IPS-NIHi11 (cell line): Measurements from ENCODE around the gene COL5A1.
"Not testable (repeated sequence)": the region's sequence is repeated elsewhere in the genome, so short reads cannot be mapped to it uniquely, and the experiment has no call there.

ENCODE experiments used
- DNase-seq: peaks from one replicate; pipeline ENCODE4 v3.0.0; 2012; ENCODE audit warnings: mixed read lengths, low spot score

COL5A1 gene

GRCh38 chr9:134640506-134641172, 964 bp upstream of the COL5A1 start:
- DNase-seq, result no peak

GRCh38 chr9:134641990-134642384, 384 bp downstream of the COL5A1 start:
- no peak for DNase-seq

DNA sequence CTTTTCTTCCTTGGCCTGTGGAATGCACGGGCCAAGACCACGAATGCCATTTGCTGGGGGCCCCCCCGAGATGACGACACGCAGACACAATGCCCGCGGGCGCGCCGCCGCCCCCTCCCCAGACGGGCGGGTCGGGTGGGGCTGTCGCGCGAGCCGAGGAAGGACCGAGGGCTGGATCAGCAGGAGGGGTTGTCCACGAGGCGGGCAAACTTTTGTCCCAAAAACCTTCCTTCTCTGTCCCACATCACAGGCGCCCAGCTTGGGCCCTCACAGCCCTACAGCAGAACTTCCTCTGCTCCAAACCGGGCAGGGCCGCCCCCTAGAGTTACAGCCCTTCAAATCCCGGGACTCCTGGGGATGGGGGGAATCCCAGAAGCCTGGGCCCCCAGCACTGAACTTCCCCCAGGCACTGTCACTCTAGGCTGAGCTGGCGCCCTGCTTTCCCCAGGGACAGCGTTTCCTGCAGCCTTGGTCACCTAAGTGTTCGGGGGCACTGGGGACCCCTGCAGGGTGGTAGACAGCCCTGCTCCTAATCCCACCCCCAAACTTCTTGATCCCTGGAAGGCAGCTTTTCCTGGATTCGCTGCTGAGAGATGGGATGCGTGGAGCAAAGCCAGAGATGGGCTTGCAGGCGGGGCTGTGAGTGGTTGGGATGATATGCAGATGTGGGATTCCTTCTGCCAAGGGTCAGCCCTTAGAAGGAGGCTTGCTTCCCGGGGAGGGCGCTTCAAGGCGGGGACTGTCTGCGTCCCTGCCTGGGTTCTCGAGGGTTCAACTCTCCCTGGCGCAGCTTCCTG, 980 bp downstream of the COL5A1 start:
- peak; percentile 59 for DNase-seq

GRCh38 chr9:134643222-134643671, 1.6 kb downstream of the COL5A1 start:
- DNase-seq, result no peak

DNA sequence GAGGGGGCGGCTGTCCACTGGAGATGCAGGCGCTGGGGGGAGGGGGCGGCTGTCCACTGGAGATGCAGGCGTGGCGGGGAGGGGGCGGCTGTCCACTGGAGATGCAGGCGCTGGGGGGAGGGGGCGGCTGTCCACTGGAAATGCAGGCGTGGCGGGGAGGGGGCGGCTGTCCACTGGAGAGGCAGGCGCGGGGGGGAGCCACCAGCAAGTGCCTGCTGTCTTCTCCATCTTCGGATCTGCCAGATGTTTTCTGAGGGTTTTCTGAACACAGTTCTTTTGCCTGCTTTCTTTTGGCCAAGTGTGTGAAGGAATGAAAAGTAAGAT, 2.8 kb downstream of the COL5A1 start:
- DNase-seq, result not testable (repeated sequence)

DNA sequence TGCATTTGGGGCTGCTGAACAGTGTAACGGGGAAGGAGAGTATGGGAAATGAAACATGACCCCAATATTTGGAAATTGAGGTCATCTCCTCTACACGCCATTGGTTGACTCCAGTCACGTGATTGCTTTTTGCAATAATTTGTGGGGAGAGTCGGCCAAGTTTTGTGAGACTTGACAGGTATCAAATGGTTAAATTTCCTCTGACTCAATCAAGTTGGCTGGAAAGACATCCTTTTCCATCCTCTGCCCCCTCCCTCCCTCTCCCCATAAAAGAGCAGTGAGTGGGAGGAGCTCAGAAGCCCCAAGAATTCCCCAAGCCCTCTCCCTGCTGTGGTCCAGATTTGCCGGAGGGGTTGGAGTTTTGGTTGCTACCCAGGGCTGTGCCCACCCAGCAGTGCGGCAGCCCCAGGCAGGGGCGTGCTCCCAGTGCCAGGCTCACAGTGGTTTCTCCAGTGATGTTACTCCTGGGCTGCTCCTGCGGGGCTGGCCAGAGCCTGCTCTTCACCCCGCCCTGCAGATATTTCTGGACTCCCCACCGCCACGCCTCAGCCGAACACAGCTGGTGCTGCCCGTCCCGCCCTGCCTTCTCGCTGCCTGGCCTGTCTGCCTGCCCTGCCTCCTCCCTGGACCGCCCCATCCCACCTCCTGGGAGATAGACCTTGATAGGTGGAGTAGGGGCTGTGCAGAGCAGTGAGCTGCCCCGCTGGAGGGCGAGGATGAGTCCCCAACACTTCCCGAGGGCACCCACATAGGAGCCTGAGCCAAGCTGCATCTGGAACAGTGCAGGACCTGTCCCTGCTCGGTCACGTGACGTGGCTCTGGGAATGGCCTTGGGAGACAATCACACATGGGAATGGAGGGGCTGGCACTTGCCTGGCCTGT, 3.4 kb downstream of the COL5A1 start:
- DNase-seq, result peak; percentile 48

DNA sequence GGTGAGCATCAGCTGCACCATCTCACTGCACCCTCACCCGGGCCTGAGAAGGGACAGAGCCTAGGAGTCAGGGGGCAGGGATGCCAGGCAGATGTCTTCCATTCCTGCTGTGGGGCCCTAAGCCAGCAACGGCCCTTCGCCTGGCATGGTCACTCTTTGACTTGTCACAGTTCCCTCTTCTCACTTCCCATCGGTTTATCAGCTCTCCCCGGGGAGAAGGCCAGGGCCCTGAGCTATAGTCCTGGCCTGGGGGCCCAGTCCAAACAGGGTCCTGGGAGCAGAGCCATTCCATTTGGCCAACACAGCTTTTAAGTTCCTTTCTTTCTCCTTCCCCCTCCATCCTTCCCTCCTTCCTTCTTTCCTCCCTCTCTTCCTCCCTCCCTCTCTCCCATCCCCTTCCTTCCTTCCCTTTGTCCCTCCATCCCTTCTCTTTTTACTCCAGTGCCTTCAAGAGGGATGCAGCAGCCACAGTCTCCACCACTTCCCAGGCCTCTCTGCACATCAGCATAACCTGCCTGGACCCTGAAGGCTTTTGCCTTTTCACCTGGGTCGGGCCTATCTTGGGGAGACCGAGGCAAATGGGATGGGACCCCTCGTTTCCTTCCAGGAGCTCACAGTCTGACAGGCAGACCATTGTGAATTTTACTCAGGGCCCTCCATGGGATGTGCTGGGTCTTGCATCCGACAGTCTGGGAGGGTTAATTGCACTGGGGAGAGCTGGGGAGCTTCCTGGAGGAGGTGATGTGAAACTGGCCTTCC, 4.2 kb downstream of the COL5A1 start:
- DNase-seq, result no peak

DNA sequence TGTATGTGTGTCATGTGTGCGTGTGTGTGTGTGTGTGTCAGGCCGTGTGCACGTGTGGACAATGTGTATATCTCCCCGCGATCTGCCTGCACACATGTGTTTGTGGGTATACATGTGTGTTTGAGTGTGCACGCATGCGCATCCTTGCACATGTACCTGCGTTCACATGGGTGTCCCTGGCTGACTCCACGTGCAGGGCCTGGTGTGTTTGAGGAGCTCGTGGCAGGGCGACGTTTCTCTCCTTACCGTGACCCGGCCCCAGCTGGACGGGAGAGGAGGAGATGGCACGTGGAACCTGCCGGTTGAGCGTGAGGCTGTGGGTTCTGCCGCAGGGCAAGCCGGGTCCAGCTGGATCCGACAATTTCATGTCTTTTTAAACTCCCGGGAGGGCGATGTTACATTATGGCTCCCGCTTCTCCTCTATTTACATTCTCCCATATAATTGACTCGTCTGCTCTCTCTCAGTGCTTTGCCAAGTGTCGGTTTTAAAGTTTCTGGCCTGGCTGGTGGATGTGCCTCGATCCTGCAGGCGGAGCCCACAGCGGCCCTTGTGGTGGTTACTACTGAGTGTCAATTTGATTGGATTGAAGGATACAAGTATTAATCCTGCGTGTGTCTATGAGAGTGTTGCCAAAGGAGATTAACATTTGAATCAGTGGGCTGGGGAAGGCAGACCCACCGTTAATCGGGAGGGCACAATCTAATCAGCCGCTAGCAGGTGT, 5.9 kb downstream of the COL5A1 start:
- no peak for DNase-seq

GRCh38 chr9:134648701-134649530, 7.3 kb downstream of the COL5A1 start:
- DNase-seq, result no peak

DNA sequence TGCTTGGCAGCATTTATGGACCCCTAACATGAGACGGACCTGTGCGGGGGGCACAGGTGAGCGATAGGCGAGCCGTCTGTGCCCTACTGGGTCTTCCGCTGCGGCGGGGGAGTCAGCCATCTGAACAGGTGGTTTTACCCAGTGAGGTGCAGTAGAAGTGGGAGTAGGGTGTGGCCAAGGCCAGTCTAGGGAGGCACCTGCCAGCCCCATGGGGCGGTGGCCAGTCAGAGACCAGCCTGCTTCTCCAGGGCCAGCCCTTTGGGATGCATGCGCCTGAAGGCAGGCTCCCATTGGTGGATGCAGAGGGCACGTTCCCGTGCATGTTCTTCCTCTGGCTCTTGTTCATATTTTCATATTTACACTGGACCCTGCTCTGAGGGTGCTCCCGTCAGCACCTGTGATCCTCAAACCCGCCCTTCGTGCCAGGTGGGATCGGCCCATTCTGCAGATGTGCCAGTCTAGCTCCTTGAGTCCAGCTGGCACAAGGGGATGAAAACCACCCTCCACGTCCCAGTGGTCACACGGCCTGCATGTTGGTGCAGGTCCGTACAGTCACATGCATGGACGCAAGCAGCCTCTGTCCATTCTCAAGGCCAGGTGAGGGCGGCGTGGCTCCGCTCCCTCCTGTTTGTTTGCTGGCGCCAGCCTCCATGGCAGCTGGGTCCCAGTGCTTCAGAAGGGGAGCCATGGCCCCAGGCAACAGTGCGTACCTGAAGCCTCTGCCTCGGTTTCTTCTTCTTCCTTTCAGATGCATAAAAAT, 9.0 kb downstream of the COL5A1 start:
- DNase-seq, result no peak

DNA sequence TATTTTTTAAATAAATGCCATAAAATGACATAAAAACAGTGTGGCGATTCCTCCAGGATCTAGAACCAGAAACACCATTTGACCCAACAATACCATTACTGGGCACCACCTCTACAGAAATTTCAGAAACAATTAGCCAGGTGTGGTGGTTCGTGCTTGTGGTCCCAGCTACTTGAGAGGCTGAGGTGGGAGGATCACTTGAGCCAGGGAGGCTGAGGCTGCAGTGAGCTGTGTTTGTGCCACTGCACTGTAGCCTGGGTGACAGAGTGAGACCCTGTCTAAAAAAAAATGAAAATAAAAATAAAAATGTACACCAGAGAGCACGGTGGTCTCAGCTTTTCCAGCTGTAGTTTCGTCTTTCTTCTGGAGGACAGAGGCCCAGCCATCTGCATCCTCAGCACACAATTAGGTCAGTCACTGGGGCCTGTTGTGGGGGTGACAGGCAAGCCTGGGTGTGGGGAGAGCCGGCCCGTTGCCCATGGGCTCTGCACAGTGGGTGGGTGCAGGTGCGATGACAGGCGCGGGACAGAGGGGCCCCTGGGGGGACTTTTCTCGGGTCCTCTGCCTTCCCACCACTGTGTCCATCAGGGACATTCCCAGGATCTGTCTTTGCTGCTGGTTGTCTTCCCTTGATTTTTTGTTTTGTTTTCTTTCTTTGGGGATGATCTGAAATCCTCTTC, 9.8 kb downstream of the COL5A1 start:
- DNase-seq, result no peak

- DNase-seq, result no peak
Measured at GRCh38 chr9:134652291-134653225, 11.0 kb downstream of the COL5A1 start.

DNA sequence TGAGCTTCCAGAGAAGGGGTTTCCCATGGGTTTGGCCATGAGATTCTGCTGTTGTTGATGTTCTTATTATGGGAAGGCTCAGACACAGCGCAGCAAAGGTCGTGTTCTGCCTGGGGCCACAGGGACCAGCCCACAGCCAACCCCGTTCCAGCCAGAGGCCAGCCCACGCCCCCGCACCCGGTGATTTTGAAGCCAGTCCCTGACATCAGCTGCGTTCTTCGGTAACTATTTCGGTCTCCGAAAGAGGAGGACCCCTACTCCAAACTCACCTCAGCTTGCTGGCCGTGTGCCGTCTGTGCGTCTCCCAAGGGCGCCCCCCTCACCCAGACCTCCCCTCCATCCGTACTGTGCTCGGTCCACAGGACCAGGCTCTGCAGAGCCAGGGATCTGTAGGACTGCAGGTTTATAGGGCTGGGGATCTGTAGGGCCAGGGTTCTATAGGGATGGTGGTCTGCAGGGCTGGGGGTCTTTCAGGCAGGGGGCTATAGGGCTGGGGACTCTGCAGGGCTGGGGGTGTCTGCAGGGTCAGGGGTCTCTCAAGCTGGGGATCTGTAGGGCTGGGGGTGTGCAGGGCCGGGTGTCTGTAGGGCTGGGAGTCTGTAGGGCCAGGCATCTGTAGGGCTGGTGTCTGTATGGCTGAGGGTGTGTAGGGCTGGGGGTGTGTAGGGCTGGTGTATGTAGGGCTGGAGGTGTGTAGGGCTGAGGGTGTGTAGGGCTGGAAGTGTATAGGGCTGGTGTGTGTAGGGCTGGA, 11.8 kb downstream of the COL5A1 start:
- DNase-seq, result no peak

GRCh38 chr9:134655101-134655500, 13.5 kb downstream of the COL5A1 start:
- DNase-seq, result no peak

- no peak for DNase-seq
Measured at GRCh38 chr9:134655586-134656333, 14.2 kb downstream of the COL5A1 start.

DNA sequence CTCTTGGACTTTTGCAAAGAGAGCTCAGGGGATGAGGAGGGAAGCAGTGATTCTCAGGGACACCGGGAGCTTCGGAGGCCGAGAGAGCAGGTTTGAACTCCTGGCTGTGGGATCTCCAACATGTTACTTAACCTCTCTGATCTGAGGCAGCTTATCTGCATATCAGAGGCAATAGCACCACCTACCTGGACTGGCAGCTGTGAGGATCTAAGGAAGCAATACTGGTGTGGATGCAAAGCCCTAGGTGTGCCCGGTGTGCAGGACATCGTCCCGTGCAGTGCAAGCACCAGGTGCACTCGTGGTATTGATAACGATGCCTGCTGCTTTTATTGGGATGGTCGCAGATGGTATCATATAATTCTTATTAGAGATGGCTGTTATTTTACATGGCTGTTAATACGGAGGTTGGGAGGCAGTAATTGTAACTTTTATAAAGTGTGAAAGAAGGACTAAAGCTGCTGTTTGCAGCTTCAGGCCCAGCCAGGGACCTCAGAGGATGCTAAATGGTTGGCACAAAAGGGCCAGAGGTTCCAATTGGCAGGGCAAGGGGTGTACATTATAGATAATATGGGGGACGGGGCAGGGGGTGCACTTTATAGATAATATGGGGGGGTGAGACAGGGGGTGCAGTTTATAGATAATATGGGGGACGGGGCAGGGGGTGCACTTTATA, 14.9 kb downstream of the COL5A1 start:
- DNase-seq, result no peak
